Measurements from ENCODE around the gene MARCKS.

Gene MARCKS

DNA sequence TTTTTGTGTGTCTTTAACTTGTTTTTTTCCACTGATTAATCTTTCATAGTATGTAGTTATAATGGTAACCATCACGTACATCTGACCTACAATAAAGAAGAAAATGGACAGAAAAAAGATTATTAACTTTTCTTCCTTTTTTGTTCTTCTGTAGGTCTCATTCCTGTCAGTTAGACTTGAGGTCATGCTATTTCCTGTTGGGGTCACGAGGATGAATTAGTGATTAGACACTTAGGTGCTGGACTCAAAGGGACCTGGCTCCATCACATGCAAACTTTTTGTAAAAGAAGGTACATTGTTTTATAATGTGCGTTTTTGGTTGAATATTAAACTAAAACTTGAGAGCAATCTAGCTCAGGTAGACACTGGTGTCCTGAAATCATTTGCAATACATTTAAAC, 14.8 kb downstream of the MARCKS start:
- 96% methylated on average over 2 of the region's 3 CpGs for WGBS
- no peaks in the 10 kb centered on the region for H3K9me3 ChIP-seq (ENCODE audit: insufficient read depth, low read depth, low read length)
- H3K27ac ChIP-seq (ENCODE audit: low read depth, low read length), result no peak overlapping the region
- no peaks in the 10 kb centered on the region for H3K27me3 ChIP-seq (ENCODE audit: insufficient read depth, low read length)
- H3K9ac ChIP-seq (ENCODE audit: low read depth, low read length), result no peak overlapping the region
- H3K4me3 ChIP-seq (ENCODE audit: low read length), result no peak overlapping the region
- H3K4me1 ChIP-seq (ENCODE audit: insufficient read depth, low read length), result no peaks in the 10 kb centered on the region; the same call in 1 of the 2 replicates
- no peaks in the 10 kb centered on the region for H3K36me3 ChIP-seq (ENCODE audit: insufficient read depth, low read length)

- Histone ChIP-seq H3K9ac (ENCODE audit: low read depth, low read length) (no peak overlapping the region), H3K36me3 (ENCODE audit: insufficient read depth, low read length) (no peaks in the 10 kb centered on the region), H3K27ac (ENCODE audit: low read depth, low read length) (no peak overlapping the region), H3K27me3 (ENCODE audit: insufficient read depth, low read length) (no peaks in the 10 kb centered on the region), H3K4me1 (ENCODE audit: insufficient read depth, low read length) (no peaks in the 10 kb centered on the region; the same call in 1 of the 2 replicates), H3K9me3 (ENCODE audit: insufficient read depth, low read depth, low read length) (no peaks in the 10 kb centered on the region), H3K4me3 (ENCODE audit: low read length) (no peak overlapping the region)
- WGBS, result 92% methylated on average over 8 of the region's 8 CpGs
Observed at GRCh38 chr6:113873043-113873667, 16.0 kb downstream of the MARCKS start.

DNA sequence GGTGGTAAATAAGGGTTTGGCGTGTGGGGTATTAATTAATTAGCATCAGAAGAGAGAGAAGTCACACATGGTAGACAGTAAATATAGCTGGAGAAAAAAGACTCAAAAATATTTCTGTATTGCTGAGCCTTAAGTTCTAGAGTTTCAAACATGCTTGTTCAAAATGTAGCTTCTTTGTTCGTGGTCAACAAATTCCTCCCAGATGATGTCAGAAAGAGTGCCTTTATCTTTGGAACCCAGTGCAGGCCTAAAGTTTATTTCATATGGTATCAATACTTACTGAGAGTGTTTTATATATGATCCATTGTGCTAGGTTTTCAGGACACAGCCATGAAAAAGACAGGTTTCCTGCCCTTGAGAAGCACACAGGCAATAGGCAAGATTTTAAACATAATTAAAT, 18.3 kb downstream of the MARCKS start:
- H3K9me3 ChIP-seq (ENCODE audit: insufficient read depth, low read depth, low read length), result no peaks in the 10 kb centered on the region
- H3K27ac ChIP-seq (ENCODE audit: low read depth, low read length), result no peak overlapping the region
- H3K4me3 ChIP-seq (ENCODE audit: low read length), result no peak overlapping the region
- H3K9ac ChIP-seq (ENCODE audit: low read depth, low read length), result no peak overlapping the region
- H3K36me3 ChIP-seq (ENCODE audit: insufficient read depth, low read length), result no peaks in the 10 kb centered on the region
- H3K27me3 ChIP-seq (ENCODE audit: insufficient read depth, low read length), result no peaks in the 10 kb centered on the region
- H3K4me1 ChIP-seq (ENCODE audit: insufficient read depth, low read length), result no peaks in the 10 kb centered on the region; the same call in 1 of the 2 replicates
- 90% methylated on average over 2 of the region's 2 CpGs for WGBS

- WGBS, result 95% methylated on average over 1 of the region's 1 CpG
- no peak overlapping the region for H3K27ac ChIP-seq (ENCODE audit: low read depth, low read length)
- H3K9me3 ChIP-seq (ENCODE audit: insufficient read depth, low read depth, low read length), result no peaks in the 10 kb centered on the region
- H3K9ac ChIP-seq (ENCODE audit: low read depth, low read length), result no peak overlapping the region
- H3K27me3 ChIP-seq (ENCODE audit: insufficient read depth, low read length), result no peaks in the 10 kb centered on the region
- no peak overlapping the region for H3K4me3 ChIP-seq (ENCODE audit: low read length)
- no peaks in the 10 kb centered on the region for H3K36me3 ChIP-seq (ENCODE audit: insufficient read depth, low read length)
- no peaks in the 10 kb centered on the region; the same call in 1 of the 2 replicates for H3K4me1 ChIP-seq (ENCODE audit: insufficient read depth, low read length)
Observed at GRCh38 chr6:113876695-113877094, 19.6 kb downstream of the MARCKS start.

DNA sequence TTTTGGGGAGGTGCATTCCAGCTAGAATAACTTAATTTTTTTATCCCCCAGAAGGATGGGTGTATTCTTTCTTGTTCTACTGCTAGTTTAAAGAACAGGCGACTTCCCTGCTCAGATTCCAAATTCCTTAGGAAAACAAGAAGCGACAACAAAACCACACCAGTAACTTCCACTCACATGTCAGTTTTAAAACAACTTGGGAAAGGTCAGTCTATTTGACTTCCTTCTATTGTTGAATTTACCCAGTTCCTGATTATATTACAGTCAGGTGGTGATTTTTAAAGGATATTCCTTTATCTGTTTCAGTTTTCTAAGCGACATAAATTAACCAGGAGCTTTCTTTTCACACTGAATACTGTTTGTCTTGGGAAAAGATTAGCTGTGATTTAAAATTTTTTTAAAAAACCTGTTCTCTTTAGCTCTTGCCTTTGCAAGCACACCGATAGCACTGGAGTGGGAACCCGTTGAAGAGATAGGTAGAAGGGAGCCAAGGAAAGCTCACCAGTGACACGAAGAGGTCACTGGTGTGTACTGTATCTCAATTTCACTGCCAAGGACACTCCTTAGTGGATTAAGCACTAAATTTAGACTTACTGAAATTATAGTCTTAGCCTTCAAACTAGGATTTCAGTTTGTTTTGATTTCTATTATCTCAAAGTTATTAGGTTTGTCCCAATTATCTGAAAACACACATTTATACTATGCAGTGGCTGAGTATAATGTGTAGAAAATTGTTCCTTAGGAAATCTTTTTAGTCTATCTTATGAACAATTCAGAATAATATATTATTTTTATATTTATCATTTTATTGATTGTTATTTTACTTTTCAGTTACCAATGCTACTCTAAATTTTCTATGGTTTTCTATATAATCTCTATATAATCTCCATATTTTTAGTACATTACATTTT, 22.3 kb downstream of the MARCKS start:
- Histone ChIP-seq H3K4me1 (ENCODE audit: insufficient read depth, low read length) (no peaks in the 10 kb centered on the region; the same call in 1 of the 2 replicates), H3K27ac (ENCODE audit: low read depth, low read length) (no peak overlapping the region), H3K27me3 (ENCODE audit: insufficient read depth, low read length) (no peaks in the 10 kb centered on the region), H3K4me3 (ENCODE audit: low read length) (no peak overlapping the region), H3K9me3 (ENCODE audit: insufficient read depth, low read depth, low read length) (no peaks in the 10 kb centered on the region), H3K36me3 (ENCODE audit: insufficient read depth, low read length) (no peaks in the 10 kb centered on the region), H3K9ac (ENCODE audit: low read depth, low read length) (no peak overlapping the region)
- WGBS, result 38% methylated on average over 5 of the region's 6 CpGs

GRCh38 chr6:113881478-113881980, 24.4 kb downstream of the MARCKS start:
- no peaks in the 10 kb centered on the region for H3K4me1 ChIP-seq (ENCODE audit: insufficient read depth, low read length)
- no peak overlapping the region for H3K4me3 ChIP-seq (ENCODE audit: low read length)
- 92% methylated on average over 2 of the region's 2 CpGs for WGBS
- no peak overlapping the region for H3K9ac ChIP-seq (ENCODE audit: low read depth, low read length)
- no peaks in the 10 kb centered on the region for H3K9me3 ChIP-seq (ENCODE audit: insufficient read depth, low read depth, low read length)
- no peak overlapping the region for H3K27ac ChIP-seq (ENCODE audit: low read depth, low read length)
- no peaks in the 10 kb centered on the region for H3K27me3 ChIP-seq (ENCODE audit: insufficient read depth, low read length)
- no peaks in the 10 kb centered on the region for H3K36me3 ChIP-seq (ENCODE audit: insufficient read depth, low read length)

GRCh38 chr6:113882336-113883022, 25.3 kb downstream of the MARCKS start:
- Histone ChIP-seq H3K4me3 (ENCODE audit: low read length) (no peak overlapping the region), H3K36me3 (ENCODE audit: insufficient read depth, low read length) (no peaks in the 10 kb centered on the region)
- WGBS, result 96% methylated on average over 2 of the region's 2 CpGs

DNA sequence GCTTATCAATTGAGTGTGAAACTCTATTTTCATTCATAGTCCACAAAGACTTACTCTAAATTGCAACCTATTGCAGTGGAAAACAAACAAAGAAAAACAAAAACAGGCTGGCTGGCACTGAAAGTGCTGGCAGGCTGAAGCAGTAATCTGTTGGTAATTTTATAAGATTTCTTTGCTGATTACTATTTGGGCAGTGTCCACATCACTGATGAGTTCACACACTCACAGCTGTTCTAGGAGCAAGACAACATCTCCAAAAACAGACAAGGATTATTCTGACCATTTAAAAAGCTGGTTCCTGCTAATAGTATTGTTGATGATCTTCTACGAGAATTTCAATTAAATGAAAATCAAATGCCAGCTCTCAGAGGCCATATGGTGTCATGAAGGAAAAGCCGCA, 26.9 kb downstream of the MARCKS start:
- 94% methylated on average over 2 of the region's 2 CpGs for WGBS
- no peaks in the 10 kb centered on the region for H3K27me3 ChIP-seq (ENCODE audit: insufficient read depth, low read length)

More at GRCh38 chr6:113882336-113883022, 25.3 kb downstream of the MARCKS start:
- no peak overlapping the region for H3K27ac ChIP-seq (ENCODE audit: low read depth, low read length)
- H3K4me1 ChIP-seq (ENCODE audit: insufficient read depth, low read length), result no peaks in the 10 kb centered on the region
- no peaks in the 10 kb centered on the region for H3K27me3 ChIP-seq (ENCODE audit: insufficient read depth, low read length)
- H3K9me3 ChIP-seq (ENCODE audit: insufficient read depth, low read depth, low read length), result no peaks in the 10 kb centered on the region
- H3K9ac ChIP-seq (ENCODE audit: low read depth, low read length), result no peak overlapping the region

DNA sequence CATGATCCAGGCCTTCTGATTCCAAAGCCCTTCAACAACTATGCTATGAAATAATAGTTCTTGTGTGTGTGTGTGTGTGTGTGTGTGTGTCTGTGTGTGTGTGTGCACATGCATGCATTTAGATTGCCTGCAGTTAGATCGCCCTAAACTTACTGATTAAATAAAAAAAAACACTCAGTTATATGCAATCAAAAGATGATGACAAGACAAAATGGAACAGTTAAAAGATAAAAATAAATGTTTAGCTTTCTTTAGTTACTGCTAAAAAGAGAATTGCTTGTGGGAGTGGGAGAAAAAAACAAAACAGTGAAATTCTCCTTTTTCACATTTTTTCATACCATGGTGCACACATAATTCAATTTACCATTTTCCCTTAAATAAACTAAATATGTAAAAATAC, 29.4 kb downstream of the MARCKS start:
- Histone ChIP-seq H3K36me3 (ENCODE audit: insufficient read depth, low read length) (no peaks in the 10 kb centered on the region), H3K9me3 (ENCODE audit: insufficient read depth, low read depth, low read length) (no peaks in the 10 kb centered on the region), H3K9ac (ENCODE audit: low read depth, low read length) (no peak overlapping the region), H3K4me1 (ENCODE audit: insufficient read depth, low read length) (no peaks in the 10 kb centered on the region), H3K27ac (ENCODE audit: low read depth, low read length) (no peak overlapping the region), H3K27me3 (ENCODE audit: insufficient read depth, low read length) (no peaks in the 10 kb centered on the region), H3K4me3 (ENCODE audit: low read length) (no peak overlapping the region)
- no CpG with 5 or more reads among the region's 1 CpG for WGBS

More for the DNA sequence above, 26.9 kb downstream of the MARCKS start:
- H3K36me3 ChIP-seq (ENCODE audit: insufficient read depth, low read length), result no peaks in the 10 kb centered on the region
- H3K9me3 ChIP-seq (ENCODE audit: insufficient read depth, low read depth, low read length), result no peaks in the 10 kb centered on the region
- H3K27ac ChIP-seq (ENCODE audit: low read depth, low read length), result no peak overlapping the region
- H3K4me1 ChIP-seq (ENCODE audit: insufficient read depth, low read length), result no peaks in the 10 kb centered on the region
- H3K9ac ChIP-seq (ENCODE audit: low read depth, low read length), result no peak overlapping the region
- no peak overlapping the region for H3K4me3 ChIP-seq (ENCODE audit: low read length)

DNA sequence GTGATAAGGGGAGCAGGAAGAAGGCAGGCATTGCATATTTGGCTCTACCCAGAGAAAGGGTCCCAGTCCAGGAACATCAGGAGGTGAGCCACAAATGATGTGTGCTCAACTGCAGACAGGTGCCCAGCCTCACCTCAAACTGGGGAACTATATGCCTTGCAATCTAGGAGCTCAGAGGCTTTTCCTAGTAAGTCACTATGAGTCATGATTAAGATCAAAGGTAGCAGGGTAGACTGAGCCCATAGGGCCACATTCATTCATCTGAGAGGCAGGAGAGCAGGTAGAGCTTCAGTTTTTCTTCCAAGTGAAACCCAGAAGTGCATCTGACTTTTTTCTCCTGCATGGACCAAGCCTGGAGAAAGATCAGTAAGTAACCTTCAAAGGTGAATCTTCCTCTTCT, 31.3 kb downstream of the MARCKS start:
- H3K9me3 ChIP-seq (ENCODE audit: insufficient read depth, low read depth, low read length), result peaks cover 2% of the 10 kb centered on the region; the same call in 1 of the 2 replicates
- H3K4me3 ChIP-seq (ENCODE audit: low read length), result no peak overlapping the region
- no peaks in the 10 kb centered on the region for H3K36me3 ChIP-seq (ENCODE audit: insufficient read depth, low read length)
- no peaks in the 10 kb centered on the region for H3K27me3 ChIP-seq (ENCODE audit: insufficient read depth, low read length)
- no peak overlapping the region for H3K27ac ChIP-seq (ENCODE audit: low read depth, low read length)
- no peaks in the 10 kb centered on the region for H3K4me1 ChIP-seq (ENCODE audit: insufficient read depth, low read length)
- H3K9ac ChIP-seq (ENCODE audit: low read depth, low read length), result no peak overlapping the region

All from HUES64 (cell line).